Measurements from ENCODE around the gene NCF2. TPM values are rescaled to one million over a fixed set of nuclear protein-coding genes. Genes with fewer than 3 reads are reported as not detected.

Gene NCF2
- total RNA-seq, 3 donors from 2014 or later, result 4.6 to 45.0 (median 13.0) TPM

DNA sequence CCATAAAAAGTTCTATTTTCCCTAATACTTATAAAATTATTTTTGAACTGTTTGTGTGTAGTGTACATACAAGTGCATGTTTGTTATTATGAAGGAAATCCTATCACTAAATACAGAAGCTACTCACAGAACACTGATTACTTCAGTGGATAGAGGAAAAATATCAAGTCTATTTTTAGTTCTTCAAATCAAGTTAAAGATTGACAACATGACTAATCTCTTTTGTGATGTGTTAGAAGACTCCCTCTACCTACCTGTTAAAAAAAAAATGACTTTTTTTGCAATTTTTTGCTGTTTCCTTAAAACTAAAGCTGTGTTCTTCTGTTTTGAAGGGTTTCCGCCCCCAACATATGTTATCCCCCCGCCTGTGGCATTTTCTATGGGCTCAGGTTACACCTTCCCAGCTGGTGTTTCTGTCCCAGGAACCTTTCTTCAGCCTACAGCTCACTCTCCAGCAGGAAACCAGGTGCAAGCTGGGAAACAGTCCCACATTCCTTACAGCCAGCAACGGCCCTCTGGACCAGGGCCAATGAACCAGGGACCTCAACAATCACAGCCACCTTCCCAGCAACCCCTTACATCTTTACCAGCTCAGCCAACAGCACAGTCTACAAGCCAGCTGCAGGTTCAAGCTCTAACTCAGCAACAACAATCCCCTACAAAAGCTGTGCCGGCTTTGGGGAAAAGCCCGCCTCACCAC, 45.5 kb downstream of the NCF2 start:
- intact Hi-C loops (cut with DNase I; ENCODE audit: low total_unique reads), result no loop called here
- Histone ChIP-seq H3K9me3 (no peaks in the 10 kb centered on the region), H3K27ac (no peak overlapping the region), H3K36me3 (no peaks in the 10 kb centered on the region), H3K27me3 (no peaks in the 10 kb centered on the region), H3K4me3 (no peak overlapping the region), H3K4me1 (no peaks in the 10 kb centered on the region)
- DNase-seq (ENCODE audit: low spot score in 2 of 2), result no peak
- TF ChIP-seq CTCF (IDR thresholded peaks at IDR 0.05) (no peak), POLR2A (IDR thresholded peaks at IDR 0.05) (no peak), POLR2AphosphoS5 (IDR thresholded peaks at IDR 0.05) (no peak)

GRCh38 chr1:183543619-183544204, 46.5 kb downstream of the NCF2 start:
- H3K4me3 ChIP-seq, result no peak overlapping the region
- no peaks in the 10 kb centered on the region for H3K36me3 ChIP-seq
- intact Hi-C loops (cut with DNase I; ENCODE audit: low total_unique reads), result no loop called here
- H3K27ac ChIP-seq, result no peak overlapping the region
- TF ChIP-seq CTCF (IDR thresholded peaks at IDR 0.05), result peak in 1 of 3 donors; percentile 35
- no peak for TF ChIP-seq POLR2A (IDR thresholded peaks at IDR 0.05)
- no peak for DNase-seq (ENCODE audit: low spot score in 2 of 2)
- no peaks in the 10 kb centered on the region for H3K27me3 ChIP-seq
- no peaks in the 10 kb centered on the region for H3K4me1 ChIP-seq
- no peaks in the 10 kb centered on the region for H3K9me3 ChIP-seq

- no peak for DNase-seq (ENCODE audit: low spot score in 2 of 2)
- H3K9me3 ChIP-seq, result no peaks in the 10 kb centered on the region
- no peaks in the 10 kb centered on the region for H3K27me3 ChIP-seq
- peaks cover 4% of the 10 kb centered on the region for H3K36me3 ChIP-seq
- no peak overlapping the region for H3K4me3 ChIP-seq
- no peak for TF ChIP-seq CTCF (IDR thresholded peaks at IDR 0.05)
- TF ChIP-seq POLR2AphosphoS5 (IDR thresholded peaks at IDR 0.05), result no peak
- no peak for TF ChIP-seq POLR2A (IDR thresholded peaks at IDR 0.05)
- H3K4me1 ChIP-seq, result no peaks in the 10 kb centered on the region
- intact Hi-C loops (cut with DNase I; ENCODE audit: low total_unique reads), result no loop called here
- H3K27ac ChIP-seq, result no peak overlapping the region
Measured at GRCh38 chr1:183537405-183537804, 52.9 kb downstream of the NCF2 start.

DNA sequence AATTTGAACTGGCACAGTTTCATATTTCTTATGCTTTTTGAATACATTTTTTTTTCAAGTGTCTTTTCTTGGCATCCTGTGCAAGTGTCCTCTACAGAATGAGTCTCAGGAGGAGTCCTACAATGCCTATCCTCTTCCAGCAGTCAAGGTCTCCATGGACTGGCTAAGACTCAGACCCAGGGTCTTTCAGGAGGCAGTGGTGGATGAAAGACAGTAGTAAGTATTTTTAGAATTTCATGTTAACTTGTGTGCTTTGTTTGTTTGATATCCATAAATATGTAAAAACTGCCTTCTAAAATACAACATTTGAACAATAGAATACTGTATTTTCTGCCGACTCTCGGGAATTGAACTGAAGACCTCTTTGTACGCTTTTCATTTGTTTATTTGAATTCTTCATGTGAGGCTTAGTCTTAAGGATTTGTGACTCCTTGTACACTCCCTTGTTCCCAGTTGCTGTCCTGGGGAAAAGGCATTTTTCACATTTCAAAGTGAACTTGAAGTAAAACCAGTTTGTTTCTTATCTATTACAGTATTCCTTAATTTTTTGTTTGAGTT, 56.6 kb downstream of the NCF2 start:
- DNase-seq (ENCODE audit: low spot score in 2 of 2), result no peak
- H3K4me3 ChIP-seq, result no peak overlapping the region
- H3K27ac ChIP-seq, result no peak overlapping the region
- TF ChIP-seq POLR2A (IDR thresholded peaks at IDR 0.05), result no peak
- no peak for TF ChIP-seq POLR2AphosphoS5 (IDR thresholded peaks at IDR 0.05)
- no peak for TF ChIP-seq CTCF (IDR thresholded peaks at IDR 0.05)
- intact Hi-C loops (cut with DNase I; ENCODE audit: low total_unique reads), result no loop called here
- H3K27me3 ChIP-seq, result no peaks in the 10 kb centered on the region
- no peaks in the 10 kb centered on the region for H3K4me1 ChIP-seq
- H3K36me3 ChIP-seq, result peaks cover 4% of the 10 kb centered on the region
- no peaks in the 10 kb centered on the region for H3K9me3 ChIP-seq

- TF ChIP-seq POLR2AphosphoS5 (IDR thresholded peaks at IDR 0.05) (no peak), POLR2A (IDR thresholded peaks at IDR 0.05) (no peak), CTCF (IDR thresholded peaks at IDR 0.05) (no peak)
- Histone ChIP-seq H3K27me3 (no peaks in the 10 kb centered on the region), H3K36me3 (no peaks in the 10 kb centered on the region), H3K4me1 (no peaks in the 10 kb centered on the region), H3K9me3 (no peaks in the 10 kb centered on the region), H3K4me3 (no peak overlapping the region), H3K27ac (no peak overlapping the region)
- no peak for DNase-seq (ENCODE audit: low spot score in 2 of 2)
- intact Hi-C loops (cut with DNase I; ENCODE audit: low total_unique reads), result no loop called here
Measured at GRCh38 chr1:183528577-183528976, 61.7 kb downstream of the NCF2 start.
